Kidney (tissue), 14 donors: ENCODE results near the gene SAV1. TPM values are rescaled to one million over a fixed set of nuclear protein-coding genes. Genes with fewer than 3 reads are reported as not detected.

Experiments used
- DNase-seq, 5 donors: peaks; one replicate each; pipeline ENCODE4 v3.0.0-alpha.2; 2013 to 2020
- FAIRE-seq: peaks from 2 replicates; lab custom pipeline; 2012; peaks lifted over from hg19 to GRCh38; lab: Jason Lieb, UNC
- H3K27ac ChIP-seq, 2 donors: one replicate each; pipeline ENCODE4 v1.7.0; 2013; ENCODE audit warnings: low read depth in 2 of 2, low read length in 2 of 2, inconsistent platforms in 1 of 2
- H3K27me3 ChIP-seq: one replicate; pipeline ENCODE4 v1.7.1; 2013; ENCODE audit warnings: low read length, inconsistent platforms; ENCODE audit not compliant: control insufficient read depth, insufficient read depth
- H3K36me3 ChIP-seq, 3 donors: one replicate each; pipeline versions ENCODE4 v1.7.0 to v1.7.1; 2013; ENCODE audit warnings: low read length in 3 of 3, control low read depth in 1 of 3, inconsistent platforms in 1 of 3; ENCODE audit not compliant: insufficient read depth in 3 of 3, control insufficient read depth in 2 of 3
- H3K4me1 ChIP-seq, 3 donors: one replicate each; pipeline versions ENCODE4 v1.7.0 to v1.7.1; 2013; ENCODE audit warnings: low read length in 3 of 3, inconsistent platforms in 1 of 3, low read depth in 1 of 3; ENCODE audit not compliant: control insufficient read depth in 2 of 3, insufficient read depth in 2 of 3
- H3K4me3 ChIP-seq, 3 donors: one replicate each; pipeline versions ENCODE4 v1.7.0 to v1.8.1; 2013; ENCODE audit warnings: low read length in 3 of 3, control low read depth in 1 of 3, inconsistent platforms in 1 of 3
- H3K9ac ChIP-seq, 3 donors: one replicate each; pipeline versions ENCODE4 v1.7.0 to v1.7.1; 2013; ENCODE audit warnings: low read length in 3 of 3, control low read depth in 1 of 3, inconsistent platforms in 1 of 3
- H3K9me3 ChIP-seq, 3 donors: one replicate each; pipeline versions ENCODE4 v1.7.0 to v1.7.1; 2013; ENCODE audit warnings: low read length in 3 of 3, control low read depth in 1 of 3, inconsistent platforms in 1 of 3; ENCODE audit not compliant: control insufficient read depth in 2 of 3, insufficient read depth in 1 of 3
- intact Hi-C: fragments of 100-400 bp; cut with DNase I; formaldehyde crosslinking; loops from one replicate; pipeline ENCODE4 v1.11.1; 2022
- polyA plus RNA-seq: library from polyadenylated mRNA; stranded (reverse); fragments of 350-450 nt; fragmentation: Illumina TruSeq; extraction: RNeasy Lipid Tissue Mini Kit (QIAGEN cat#74804); gene quantifications from one replicate; pipeline ENCODE4 v1.2.3, GENCODE V29; 2014; ENCODE audit warnings: low read depth, low replicate concordance; ENCODE audit not compliant: insufficient read depth
- total RNA-seq: library from RNA; stranded (reverse); fragmentation: NEBNext Ultra II Directional; extraction: Animal tissue kit (Norgen Biotek cat#: 25700); gene quantifications from one replicate; pipeline ENCODE4 v1.2.1, GENCODE V29; 2021
- TF ChIP-seq, protein P1 (sequence below): IDR thresholded peaks from 3 replicates; pipeline ENCODE4 v1.5.1; 2012; ENCODE audit warnings: mild to moderate bottlenecking, moderate library complexity, borderline replicate concordance; ENCODE audit not compliant: insufficient read depth; ENCODE audit errors: extremely low read depth
- donor health status: control.
- donor health status: control.
- donor health status: control.
- donor health status: control.
- donor health status: control.
- donor health status: DM: yes; HTN: yes; CAD: no.
- donor health status: Normal renal cell carcinoma (clear cell type).

The SAV1 gene
- total and polyA plus RNA-seq, 2 donors from 2014 or later = 18.5 to 36.9 TPM

GRCh38 chr14:50606468-50606867 is 61.6 kb downstream of the SAV1 start:
- TF ChIP-seq, protein P1, sequence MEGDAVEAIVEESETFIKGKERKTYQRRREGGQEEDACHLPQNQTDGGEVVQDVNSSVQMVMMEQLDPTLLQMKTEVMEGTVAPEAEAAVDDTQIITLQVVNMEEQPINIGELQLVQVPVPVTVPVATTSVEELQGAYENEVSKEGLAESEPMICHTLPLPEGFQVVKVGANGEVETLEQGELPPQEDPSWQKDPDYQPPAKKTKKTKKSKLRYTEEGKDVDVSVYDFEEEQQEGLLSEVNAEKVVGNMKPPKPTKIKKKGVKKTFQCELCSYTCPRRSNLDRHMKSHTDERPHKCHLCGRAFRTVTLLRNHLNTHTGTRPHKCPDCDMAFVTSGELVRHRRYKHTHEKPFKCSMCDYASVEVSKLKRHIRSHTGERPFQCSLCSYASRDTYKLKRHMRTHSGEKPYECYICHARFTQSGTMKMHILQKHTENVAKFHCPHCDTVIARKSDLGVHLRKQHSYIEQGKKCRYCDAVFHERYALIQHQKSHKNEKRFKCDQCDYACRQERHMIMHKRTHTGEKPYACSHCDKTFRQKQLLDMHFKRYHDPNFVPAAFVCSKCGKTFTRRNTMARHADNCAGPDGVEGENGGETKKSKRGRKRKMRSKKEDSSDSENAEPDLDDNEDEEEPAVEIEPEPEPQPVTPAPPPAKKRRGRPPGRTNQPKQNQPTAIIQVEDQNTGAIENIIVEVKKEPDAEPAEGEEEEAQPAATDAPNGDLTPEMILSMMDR = no peak
- no peak for FAIRE-seq

DNA sequence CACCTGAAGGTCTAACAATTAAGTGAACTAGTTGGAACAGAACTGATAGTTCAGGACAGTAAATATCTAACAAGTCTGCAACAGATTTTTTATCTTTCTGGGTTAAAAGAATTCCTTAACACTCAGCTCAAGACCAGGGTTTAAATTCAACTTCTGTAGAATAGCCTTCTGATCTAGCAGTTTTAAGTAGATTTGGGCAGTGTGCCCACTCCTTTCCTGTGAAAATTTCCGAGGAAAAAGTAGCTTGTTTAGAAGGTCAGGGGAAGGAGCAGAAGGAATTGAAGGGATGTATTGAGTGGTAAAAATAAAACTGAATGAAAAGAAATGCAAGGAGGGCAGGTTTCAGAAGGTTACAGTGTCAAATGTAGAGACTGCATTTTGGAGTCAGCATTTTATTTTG is 62.3 kb downstream of the SAV1 start:
- Histone ChIP-seq H3K9me3 (no peaks in the 10 kb centered on the region), H3K4me1 (no peaks in the 10 kb centered on the region), H3K36me3 (no peaks in the 10 kb centered on the region), H3K27me3 (no peaks in the 10 kb centered on the region), H3K4me3 (no peak overlapping the region), H3K27ac (no peak overlapping the region), H3K9ac (no peak overlapping the region)
- FAIRE-seq (no peak), DNase-seq (peak in 2 of 5 donors; percentile 15 to 61)
- TF ChIP-seq, protein P1 = no peak
- intact Hi-C loops = no loop called here

More at GRCh38 chr14:50606468-50606867, 61.6 kb downstream of the SAV1 start:
- H3K27me3 ChIP-seq = no peaks in the 10 kb centered on the region
- no peaks in the 10 kb centered on the region for H3K9me3 ChIP-seq
- H3K9ac ChIP-seq = no peak overlapping the region
- H3K36me3 ChIP-seq = no peaks in the 10 kb centered on the region
- no peak for DNase-seq
- H3K27ac ChIP-seq = no peak overlapping the region
- intact Hi-C loops = no loop called here
- no peaks in the 10 kb centered on the region for H3K4me1 ChIP-seq
- no peak overlapping the region for H3K4me3 ChIP-seq

DNA sequence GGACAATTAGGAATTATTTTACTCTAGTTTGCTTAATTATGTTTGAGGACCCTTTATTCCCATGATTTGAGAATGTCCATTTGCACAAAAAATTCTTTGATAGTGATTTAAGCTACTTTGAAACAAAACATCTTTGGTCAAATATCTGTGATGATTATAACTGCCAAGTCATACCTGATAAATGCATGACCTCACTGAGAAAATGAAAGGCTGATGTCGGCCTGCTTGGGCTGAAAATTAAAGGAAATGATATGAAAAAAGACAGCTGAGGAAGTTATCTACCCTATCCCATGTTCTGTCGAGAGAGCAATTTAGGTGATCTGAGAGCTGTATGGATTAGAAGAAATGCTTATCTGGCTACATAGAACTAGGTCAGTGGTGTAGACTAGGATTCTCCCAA is 64.5 kb downstream of the SAV1 start:
- no peak overlapping the region for H3K4me3 ChIP-seq
- no peaks in the 10 kb centered on the region for H3K36me3 ChIP-seq
- FAIRE-seq (no peak), DNase-seq (no peak)
- H3K9ac ChIP-seq = no peak overlapping the region
- H3K27me3 ChIP-seq = no peaks in the 10 kb centered on the region
- no peaks in the 10 kb centered on the region for H3K4me1 ChIP-seq
- H3K9me3 ChIP-seq = no peaks in the 10 kb centered on the region
- intact Hi-C loops = no loop called here
- H3K27ac ChIP-seq = no peak overlapping the region
- TF ChIP-seq, protein P1 = no peak

- Histone ChIP-seq H3K9ac (no peak overlapping the region), H3K27me3 (no peaks in the 10 kb centered on the region), H3K4me1 (no peaks in the 10 kb centered on the region), H3K4me3 (no peak overlapping the region), H3K9me3 (no peaks in the 10 kb centered on the region), H3K36me3 (no peaks in the 10 kb centered on the region), H3K27ac (no peak overlapping the region)
- no peak for FAIRE-seq
- intact Hi-C loops = no loop called here
- TF ChIP-seq, protein P1 = no peak
- no peak for DNase-seq
Measured at GRCh38 chr14:50602035-50602434, 66.1 kb downstream of the SAV1 start.
